LHCN-M2 (cell line): ENCODE measurements around the gene PDLIM4. TPM values are rescaled to one million over a fixed set of nuclear protein-coding genes. Genes with fewer than 3 reads are reported as not detected.

Experiments
- DNase-seq: peaks from one replicate; pipeline ENCODE4 v3.0.0-alpha.2; 2012; ENCODE audit warnings: low read depth
- total RNA-seq: library from RNA; depleted of rRNA; stranded (reverse); fragments of >200 nt; gene quantifications from 2 replicates; pipeline ENCODE4 v1.2.3, GENCODE V29; 2014

Gene PDLIM4
- total RNA-seq, 1 experiment from 2014 or later, result 153 TPM

DNA sequence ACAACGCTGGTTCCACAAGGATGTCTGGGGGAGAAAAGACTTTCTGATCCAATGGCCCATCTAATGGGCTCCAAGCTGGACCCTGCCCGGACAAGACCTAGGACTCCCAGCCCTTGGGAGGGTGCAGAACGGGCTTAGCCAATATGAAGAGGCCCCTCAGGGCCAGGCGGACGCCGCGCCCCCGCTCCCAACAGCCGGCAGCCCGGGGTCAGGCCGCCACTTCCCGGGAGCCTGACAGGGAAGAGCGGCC, 30.3 kb upstream of the PDLIM4 start:
- DNase-seq, result no peak

DNA sequence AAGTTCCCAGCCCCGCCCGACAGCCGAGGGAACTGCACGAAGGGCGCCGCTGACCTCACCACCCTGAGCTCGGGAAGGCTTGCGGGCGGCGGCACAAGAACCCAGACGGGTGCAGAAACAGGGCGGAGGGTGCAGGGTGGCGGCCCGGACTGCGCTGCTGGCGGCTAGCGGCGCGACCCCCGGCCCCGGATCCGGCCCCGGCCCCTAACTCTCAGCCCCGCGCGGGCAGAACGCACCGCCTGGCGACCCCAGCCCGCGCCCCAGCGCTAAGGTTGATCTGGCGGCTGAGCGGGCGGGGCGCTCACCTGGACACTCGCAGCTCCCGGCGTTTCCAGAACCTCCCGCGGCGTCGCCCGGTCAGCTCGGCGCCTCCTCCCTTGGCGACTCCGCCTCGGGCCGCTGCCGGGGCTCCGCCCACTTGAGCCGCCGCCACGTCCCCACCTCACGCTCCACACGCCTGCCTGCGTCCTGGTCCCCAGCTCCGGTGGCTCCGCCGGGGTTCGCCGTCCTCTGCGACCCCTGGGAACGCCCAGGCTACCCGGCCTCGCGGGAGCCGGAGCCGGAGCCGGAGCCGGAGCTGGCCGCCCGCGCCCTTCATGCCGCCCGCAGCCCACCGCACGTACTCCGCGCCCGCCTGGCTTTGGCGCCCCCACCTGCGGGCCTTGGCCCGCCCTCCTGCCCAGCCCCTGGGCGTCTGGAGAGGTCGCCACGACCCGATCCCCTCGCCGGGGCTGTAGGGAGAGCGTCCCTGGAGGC, 29.8 kb upstream of the PDLIM4 start, which contains the start of gene P4HA2:
Gene P4HA2 (minus strand): TSS at position 369 of the 756 bp plus-strand sequence. CDS start 9,227 bp downstream, outside the sequence.
- peak; percentile 74 for DNase-seq

DNA sequence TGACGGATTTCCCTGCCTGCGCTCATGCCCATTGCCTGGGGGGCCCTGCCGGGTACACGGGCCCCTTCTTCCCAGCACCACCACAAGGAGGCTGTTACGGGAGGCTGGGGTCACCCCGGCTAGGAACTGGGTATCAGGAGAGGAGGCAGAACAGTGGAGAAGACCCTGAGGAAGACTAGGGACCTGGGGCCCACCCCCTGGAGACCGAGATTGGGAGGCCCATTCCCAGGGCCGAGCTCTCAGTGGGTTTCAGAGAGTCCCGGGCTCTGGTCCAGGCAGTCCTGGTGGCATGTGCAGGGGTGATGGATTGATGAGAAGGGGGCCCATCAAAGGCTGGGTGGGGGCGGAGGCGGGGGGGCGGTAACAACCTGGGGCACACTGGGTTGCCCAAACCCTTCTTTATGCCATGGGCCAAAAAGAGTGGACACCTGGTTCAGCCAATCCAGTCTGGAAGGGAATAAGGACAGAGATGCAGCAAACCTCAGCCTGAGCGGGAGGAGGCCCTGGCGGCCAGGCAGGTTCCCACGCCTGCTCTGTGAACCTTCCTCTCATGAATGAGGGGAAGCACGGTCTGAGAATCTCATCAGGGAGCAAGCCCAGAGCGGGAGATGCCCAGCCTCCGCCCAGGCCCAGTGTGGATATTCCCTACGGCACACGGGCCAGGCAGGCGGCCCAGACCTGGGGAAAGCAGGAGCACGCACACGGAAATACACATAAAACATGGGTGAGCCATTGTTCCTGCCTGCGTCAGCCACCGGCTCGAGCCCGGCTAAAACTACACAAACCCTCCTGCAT, 29.1 kb upstream of the PDLIM4 start:
- DNase-seq, result no peak

DNA sequence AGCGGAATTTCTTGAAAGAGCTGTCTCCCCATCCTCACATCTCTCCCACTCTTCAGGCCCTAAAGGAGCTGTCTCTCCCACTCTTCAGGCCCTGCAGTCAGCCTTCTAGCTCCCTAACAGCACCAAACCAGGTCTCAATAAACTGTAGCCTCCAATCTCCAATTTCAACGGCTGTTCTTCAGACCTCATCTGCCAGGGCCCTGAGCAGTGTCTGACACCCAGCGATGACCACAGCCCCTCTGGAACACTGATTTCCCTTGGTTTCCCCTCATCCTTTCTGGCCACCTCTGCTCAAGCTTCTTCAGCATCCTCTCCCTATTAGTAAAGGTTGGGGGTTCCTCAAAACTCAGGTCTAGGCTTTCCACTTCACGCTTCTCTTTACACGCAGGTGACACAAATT, 28.3 kb upstream of the PDLIM4 start:
- DNase-seq, result no peak

DNA sequence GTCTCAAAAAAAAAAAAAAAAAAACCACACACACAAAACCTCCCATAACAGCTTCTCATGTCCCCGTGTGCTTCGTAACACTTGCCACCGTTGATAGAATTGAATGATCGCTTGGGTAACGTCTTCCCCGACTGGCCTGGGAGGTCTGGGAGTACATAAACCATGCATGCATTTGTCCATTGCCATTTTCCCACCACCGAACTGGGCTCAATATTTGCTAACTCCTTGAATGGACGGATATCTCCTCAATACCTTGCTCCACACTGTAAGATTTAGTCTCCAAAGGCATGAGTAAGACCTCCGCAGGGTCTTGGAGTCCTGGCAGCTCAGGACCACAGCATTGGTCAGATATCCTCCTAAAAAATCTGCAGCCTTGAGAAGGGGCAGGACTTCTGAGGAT, 26.6 kb upstream of the PDLIM4 start:
- no peak for DNase-seq

DNA sequence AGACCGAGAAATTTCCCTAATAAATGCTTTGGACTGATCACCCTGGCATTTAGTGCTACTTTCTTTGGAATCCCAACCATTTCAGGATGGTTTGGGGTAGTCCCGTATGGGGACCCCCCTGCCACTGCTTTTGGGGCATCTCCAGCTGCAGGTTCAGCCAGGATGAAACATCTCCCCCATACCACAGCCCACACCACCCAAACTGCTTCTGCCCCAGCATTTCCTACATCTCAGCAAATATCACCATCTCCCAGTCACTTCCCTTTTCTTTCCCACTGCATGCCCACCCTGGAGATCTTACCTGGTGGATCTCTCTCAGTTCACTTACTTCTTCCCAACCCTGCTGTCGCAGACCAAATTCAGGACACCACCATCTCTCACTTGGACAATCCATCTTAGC, 25.0 kb upstream of the PDLIM4 start:
- no peak for DNase-seq

DNA sequence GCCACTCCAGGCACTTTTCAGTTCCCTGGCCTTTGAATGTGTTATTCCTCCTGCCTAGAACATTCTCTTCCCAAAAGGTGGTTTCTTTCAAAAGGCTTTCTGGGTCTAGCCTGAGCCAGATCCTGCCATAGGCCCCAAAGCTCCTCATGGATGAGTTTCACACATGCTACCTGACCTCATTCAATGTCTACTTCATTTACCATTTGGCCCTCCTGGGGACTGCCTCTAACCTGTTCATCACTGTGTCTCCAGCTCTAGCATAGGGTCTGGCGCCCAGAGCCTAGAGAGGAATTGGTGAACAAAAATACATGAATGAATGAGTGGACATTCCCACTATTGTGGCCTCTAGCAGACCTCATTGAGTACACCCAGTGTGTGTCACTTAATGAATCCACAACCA, 24.4 kb upstream of the PDLIM4 start:
- DNase-seq, result no peak

DNA sequence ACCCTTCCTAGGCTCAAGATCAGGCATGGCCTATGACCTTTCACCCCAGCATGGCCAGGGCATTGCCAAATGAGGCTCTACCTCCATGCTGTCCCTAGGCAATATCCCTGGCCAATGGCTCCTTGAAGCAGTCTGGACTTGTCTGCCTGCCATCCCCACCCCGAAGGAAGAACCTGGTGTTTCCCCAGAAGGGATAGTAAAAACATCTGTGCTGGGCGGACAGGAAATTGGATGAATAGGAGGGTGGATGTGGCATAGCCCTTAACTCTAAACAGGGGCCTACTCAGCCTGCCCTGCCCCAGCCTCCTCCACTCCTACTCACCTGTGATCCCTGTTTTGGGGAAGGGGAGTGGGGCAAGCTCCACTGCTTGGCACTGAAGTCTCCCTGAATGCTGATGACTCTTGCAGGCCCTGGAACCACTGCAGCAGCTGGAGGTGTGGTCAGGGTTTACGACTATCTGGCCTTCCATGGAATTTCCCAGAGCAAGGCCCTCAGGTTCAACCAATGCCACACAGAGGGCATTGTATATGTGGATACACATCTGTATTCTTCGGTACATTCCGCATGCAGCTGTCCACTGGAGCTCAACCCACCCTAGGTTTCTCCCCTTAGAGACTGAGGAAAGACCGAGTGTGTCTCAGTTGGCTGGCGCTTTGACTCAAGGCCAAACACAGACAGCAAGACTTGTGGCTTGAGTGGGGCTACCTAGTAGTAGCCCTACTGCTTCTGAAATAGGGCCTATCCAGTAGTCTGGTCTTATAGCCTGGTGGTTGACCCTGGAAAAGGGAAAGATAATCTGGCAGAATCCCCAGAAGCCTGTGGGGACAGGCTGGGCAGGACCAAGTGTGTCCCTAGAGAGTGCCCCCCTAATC, 23.4 kb upstream of the PDLIM4 start:
- DNase-seq, result no peak

DNA sequence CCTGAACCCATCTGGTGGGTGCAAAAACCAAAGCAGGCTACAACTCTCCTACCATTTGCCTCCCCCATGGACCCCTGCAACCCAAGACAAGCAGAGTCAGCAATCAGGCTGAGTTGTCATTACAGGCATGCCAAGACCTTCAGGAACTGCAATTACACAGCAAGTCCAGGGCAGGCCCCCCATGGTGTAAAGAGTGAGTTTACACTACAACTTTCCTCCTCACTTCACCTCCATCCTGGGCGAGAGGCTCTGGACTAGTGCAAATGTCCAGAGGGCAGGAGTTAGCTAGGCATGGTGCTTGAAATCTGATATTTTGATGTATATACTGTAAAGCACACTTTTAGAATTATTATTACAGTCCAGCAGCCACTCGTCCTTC, 22.8 kb upstream of the PDLIM4 start:
- no peak for DNase-seq

DNA sequence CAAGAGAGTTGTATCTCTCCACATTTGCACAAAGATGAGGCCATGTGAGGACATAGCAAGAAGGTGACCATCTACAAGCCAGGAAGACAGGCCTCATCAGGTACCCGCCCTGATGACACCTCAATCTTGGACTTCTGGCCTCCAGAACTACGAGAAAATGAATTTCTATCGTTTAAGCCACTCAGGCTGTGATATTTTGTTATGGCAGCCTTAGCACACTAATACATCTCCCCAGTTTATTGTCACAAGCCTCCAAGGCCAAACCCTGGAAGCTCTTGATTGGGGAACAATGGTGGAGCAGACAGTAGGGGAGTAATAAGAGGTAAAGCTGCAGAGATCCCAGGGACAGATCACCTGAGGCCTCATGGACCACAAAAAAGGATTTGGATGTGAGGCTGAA, 22.2 kb upstream of the PDLIM4 start:
- no peak for DNase-seq

DNA sequence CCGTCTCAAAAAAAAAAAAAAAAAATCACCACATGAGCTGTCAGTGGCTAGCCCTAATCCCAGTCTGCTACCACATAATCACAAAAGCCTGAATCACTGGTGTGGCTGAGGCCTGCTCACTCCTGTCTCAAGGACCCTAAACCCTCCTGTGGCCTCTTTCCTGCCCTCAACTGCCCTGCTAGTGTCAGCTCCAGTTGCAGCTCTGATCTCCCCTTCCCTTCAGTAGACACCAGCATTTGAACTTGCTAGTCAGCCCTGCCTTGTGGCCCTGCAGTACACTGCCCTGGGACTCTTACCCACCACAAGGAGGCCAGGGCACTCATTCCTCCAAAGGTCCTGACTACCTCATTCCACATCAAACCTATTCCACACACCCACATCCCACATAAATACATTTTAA, 20.4 kb upstream of the PDLIM4 start:
- DNase-seq, result peak; percentile 85

DNA sequence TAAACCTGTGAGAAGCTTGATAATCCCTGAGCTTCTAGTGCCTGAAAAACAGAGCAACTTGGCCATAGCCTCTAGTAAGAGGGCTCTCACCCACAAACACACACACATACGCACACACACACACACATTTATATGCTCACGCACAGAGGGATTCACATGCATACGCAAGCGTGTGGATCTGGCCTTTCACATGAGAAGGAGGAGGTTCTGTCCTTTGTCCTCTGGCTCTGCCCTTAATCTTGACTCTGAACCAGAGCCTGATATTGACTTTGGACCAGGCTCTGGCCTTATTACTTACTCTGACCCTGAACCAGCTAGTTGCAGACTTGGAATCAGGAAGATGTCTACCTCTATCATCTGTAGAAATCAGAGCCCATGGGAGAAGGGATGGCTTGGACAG, 19.8 kb upstream of the PDLIM4 start:
- no peak for DNase-seq

DNA sequence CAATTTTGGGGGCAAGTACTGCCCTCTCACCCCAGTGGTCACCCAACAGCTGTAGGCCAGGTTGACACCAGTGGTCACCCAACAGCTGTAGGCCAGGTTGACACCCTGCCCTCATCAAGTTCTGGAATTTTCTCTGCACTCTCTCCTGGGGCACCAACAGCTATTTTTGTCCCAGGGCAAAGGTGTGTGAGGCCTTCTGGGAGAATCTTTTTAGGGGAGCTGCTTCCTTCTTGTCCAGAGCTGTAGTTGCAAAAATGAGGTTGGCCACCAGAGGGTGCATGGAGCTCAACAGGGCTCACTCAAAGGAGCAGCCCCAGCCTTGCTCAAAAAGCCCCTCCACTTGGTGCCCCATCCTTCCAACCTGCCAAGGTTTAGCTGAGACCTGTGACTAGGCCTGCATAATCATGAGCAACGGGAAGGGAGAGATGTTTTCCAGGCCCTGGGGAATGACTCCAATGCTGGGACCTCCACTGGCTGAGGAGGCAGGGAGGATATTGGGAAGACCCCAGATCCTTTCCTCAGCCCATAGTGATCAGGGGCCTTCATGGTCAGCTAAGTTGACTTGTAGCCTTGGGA, 19.2 kb upstream of the PDLIM4 start:
- DNase-seq, result peak; percentile 69

DNA sequence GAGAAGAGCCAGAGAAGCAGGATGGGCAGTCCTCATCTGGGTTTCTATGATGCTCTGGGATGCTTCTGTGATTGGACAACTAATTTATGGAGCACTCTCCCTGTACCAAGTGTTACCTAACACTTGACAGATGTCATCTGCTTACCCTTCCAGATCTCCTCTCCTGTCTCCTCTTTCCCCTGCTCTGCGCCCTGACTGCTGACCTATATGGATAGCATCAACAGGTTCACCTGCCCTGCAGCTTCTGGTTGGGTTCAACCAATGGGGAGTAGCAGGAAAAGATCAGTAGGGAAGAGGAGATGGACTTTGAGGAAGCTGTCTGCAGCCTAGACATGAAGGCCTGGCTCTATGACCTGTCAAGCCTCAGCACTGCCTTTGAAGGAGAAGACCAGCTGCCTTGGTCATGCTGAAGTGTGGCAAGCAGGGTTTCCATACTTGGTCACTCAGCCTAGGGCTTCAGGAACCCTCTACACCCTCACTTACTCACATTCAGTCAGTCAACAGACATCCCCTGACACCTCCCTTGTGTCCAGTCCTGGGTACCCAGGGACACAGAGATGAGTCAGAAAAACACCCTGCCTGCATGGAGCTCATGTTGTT, 18.5 kb upstream of the PDLIM4 start:
- DNase-seq, result no peak

DNA sequence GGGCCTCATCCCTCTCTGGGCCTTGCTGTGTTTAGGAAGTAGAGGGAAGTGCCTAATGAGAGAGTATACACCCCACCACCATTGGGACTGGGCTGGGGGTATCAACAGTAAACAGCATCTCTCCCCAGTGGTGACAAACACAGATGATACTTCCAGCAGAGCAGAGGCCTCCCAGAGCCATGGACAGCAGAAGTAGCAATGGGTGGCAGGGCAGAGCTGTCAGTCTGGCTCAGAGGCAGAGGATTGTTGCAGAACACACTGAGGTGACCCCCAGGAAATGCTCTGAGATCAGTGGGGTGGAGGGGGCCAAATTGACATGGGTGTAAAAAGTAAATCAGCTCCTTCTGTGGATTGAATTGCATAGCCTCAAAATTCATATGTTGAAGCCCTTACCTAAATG, 17.7 kb upstream of the PDLIM4 start:
- DNase-seq, result no peak

DNA sequence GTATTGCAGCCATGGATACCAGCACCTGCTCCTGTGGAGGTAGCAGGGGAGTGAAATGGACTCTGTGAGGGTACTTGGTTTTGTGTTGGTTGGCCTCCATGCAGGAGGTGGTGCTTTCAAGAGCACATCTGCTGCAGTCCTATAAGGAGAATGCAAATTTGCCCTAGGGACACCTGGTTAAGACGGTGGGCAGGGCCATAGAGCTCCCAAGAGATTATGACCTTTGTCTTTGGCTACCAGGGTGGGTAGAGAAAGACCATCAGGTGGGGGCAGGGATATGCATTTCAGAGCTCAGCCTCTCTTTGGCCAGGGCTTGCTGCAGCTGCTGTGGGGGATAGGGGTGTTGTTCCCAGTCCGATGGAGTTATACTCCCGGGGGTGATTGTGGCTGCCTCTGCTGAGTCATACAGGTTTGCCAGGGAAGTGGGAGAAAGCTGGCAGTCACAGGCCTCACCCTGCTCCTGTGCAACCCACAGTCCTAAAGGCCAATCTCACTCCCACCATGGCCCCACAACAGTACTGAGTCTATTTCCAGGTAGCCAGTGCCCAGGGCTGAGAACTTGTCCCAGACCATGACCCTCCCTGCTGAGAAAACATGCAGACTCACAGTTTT, 14.0 kb upstream of the PDLIM4 start:
- peak; percentile 65 for DNase-seq

DNA sequence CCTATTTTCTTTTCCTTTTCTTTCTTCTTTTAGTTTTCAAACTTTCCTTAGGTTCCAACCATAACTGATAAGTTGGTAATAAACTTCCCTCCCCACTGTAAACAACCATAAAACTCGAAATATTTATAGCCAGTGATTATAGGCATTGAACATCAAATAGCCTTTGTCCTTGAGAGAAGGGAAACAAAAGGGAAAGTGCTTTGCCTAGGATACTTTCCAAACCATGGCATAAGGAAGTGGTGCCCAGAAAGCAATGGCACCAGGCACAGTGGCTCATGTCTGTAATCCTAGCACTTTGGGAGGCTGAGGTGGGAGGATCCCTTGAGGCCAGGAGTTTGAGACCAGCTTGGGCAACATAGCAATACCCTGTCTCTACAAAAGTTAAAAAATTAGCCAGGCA, 11.9 kb upstream of the PDLIM4 start:
- no peak for DNase-seq

DNA sequence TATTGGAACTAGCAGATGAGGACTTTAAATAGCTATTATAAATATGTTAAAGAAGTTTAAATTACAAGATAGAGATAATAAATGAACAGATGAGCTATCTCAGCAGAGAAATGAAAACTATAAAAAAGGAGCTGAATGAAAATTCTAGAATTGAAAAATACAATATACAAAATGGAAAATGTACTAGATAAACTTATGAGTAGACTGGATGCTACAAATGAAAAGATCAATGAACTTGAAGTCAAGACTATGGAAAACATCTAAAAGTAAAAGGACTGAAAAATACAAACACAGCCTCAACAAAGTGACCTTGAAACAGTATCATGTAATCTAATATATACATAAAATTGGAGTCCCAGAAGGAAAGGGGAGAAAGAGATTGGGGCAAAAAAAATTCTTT, 10.7 kb upstream of the PDLIM4 start:
- DNase-seq, result no peak

DNA sequence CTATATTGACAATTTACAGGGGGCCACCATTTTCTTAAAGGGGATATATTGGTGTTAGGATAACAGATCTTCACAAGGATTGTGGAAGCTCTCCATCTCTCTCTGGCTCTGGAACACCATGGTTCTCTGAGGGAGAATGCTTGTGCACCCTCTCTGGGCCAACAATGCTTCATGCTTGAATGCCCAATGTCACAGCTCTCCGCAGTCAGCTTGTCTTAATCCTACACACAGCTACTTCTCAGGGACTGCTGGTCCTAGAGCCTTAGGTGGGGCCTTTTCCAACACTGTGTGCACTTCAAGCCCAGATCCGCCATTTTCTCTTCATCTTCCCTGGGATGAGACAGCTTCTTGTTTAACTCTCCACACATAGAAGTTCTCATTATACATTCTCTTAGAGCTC, 6.9 kb upstream of the PDLIM4 start:
- DNase-seq, result no peak

DNA sequence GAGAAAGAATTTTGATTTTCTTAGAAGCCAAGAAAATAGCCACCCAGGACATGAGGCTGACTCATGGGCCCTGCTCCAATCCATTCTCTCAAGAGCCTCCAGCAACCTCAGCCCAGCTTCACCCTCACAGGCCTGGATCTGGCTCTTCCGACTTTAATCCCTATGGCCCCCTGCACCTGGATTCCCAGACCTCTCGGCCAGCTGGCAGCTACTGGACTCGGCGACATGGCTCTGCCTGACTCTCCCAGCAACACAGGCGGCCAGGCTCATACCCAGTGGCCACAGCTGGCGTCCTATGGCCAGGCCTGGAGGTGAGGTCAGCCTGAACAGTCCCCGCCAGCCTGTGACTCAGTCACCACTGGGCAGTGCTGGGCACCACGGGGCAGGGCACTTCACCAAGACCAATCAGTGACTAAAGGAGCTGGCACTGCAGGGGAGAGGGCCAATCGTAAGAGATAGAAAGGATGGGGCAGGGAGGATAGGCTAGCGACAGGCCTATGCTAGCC, 6.2 kb upstream of the PDLIM4 start:
- DNase-seq, result peak; percentile 97

DNA sequence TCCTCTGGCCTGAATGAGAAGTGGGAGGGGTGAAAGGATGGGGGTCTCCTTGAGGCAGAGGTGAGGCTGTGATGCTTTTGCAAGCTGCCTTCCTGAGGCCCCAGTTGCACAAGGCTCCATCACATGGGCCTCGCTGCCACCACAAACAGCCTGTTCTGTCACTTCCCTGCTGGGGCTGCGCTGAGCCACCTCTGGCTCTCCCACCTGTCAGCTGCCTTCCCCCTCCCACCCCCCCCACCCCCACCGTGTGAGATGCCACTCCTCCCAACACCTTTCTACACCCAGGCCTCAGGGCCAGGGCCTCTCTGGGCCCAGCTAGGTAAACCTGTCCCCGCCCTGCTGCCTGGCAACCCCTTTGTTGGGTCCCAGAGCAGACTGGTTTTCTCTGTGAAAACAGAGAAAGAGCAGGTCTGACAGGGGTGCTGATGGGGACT, 4.5 kb upstream of the PDLIM4 start:
- no peak for DNase-seq
